Anterior cingulate cortex (tissue), 58 donors: Measurements from ENCODE around the gene CREBBP.
A peak's percentile ranks its signal among the peaks of the same experiment; 100 is the strongest.

Experiments used
- DNase-seq, 58 donors: peaks; one replicate each; lab custom pipeline; 2025; lab: John Stamatoyannopoulos, UW

Gene CREBBP

DNA sequence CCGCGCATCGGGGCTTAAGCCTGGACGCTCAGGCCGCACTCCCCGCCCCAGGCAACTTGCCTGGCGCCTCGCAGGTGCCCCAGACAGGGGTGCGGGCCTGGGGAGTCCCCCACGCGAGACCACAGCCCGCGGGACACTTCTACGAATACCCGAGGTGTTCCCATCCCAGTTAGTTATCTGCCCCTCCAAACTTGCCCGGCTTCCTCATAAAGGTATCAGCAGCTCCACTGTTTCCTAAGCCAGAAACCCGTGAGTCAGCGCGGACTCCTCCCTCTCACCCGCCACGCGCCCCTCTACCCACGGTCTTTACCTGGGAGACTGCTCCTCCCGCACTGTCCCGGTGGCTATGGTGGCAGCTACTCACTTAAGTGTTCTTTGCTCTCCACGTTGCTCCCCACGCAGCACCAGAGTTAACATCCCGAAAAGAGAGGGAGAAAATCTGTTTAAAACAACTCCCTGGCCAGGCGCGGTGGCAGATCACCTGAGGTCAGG is 1.0 kb upstream of the CREBBP start:
- DNase-seq: no peak

DNA sequence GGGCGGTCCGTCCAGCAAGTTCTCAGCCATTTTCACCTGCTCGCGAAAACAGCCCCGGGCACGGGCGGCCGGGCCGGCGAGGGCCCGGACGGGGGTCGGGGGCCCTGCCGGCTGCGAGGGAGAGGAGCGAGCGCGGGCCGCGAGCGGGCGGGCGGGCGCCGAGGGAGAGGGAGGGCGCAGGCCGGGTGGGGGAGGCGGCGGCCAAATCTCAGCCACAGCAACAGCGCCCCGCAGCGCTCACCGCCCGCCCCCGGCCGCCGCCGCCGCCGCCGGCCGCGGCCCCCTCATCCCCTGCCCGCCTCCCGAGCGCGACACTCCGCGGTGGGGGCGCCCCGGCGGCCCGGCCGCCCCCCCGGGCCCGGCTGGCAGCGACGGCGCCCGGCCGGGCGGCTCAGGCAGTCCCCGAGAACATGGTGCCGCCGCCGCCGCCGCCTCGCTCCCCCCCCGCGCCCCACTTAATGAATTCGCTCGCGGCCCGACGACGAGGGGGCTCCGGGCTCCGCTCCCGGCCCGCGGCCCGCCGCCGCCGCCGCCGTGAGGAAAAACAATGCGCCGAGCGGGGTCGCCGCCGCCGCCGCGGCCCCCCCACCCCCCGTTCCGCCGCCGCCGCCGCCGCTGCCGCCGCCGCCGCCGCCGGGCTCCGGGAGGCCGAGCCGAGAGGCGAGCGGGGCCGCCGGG is 487 bp downstream of the CREBBP start:
- peak in 45 of 58 donors; percentile 15 to 72 (median 49) for DNase-seq

DNA sequence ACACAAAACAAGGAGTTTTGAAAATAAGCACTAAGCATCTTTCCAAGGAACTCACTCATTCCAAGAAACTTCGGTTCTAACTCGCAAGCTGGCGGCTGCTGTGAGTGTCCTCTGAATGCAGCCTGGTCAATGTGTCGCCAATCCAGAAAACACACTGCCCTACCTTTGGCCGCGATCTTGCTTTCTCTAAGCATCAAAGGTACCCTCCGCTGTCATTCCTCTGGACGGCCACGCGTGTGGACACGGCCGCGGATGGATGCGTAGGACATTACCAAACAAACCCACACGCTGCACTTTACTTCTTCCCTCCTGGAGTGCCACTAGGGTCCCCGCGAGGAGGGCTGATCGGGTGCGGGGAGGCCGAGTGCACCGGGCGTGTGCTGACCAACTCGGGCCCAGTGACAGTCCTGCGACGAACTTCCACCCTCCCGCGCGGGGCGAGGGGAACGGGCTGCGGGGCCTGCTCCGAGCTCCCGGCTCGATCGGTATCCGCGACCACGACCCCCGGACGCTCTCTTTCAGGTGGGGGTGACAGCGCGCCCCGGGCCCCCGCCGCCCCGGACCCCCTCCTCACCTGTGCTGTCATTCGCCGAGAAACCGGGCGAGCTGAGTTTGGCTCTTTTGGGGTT is 1.1 kb downstream of the CREBBP start:
- DNase-seq: peak in 4 of 58 donors; percentile 24 to 52 (median 38)

DNA sequence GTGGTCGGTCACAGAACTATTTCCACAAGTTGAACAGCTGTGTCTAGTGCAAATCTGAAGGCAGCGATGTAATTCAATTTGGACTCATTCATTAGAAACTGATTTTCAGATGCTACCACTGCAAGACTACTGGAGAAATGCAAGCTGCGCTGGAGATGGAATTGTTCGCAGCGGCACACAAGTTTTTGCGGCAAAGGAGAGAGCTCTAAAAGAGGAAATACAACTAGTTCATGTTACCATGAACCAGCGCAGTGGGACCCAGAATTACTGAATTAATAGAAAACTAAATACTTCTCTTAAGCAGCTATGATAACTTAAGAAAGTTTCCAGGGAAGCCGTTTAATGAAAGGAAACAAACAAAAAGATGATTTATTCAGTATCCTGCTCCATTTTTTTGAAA is 1.9 kb downstream of the CREBBP start:
- no peak for DNase-seq

DNA sequence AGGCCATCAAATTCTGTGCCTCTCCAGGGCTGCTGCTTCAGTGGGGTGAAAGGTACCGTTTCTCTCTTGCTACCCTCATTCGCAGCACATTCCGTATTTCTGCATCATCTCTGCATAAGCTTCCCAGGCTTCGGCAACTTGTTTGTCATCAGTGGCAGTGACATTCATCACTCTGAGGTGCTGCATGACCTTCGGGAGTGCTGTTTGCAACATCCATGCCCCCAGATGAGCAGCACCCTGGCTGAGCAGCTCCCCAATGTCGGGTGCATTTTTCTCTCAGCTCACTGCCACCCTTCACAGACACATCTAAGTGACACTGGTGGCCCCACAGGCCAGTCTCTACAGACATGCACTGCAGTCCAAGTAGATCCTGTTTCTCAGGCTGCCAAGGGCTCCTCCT is 3.8 kb downstream of the CREBBP start:
- DNase-seq: no peak

DNA sequence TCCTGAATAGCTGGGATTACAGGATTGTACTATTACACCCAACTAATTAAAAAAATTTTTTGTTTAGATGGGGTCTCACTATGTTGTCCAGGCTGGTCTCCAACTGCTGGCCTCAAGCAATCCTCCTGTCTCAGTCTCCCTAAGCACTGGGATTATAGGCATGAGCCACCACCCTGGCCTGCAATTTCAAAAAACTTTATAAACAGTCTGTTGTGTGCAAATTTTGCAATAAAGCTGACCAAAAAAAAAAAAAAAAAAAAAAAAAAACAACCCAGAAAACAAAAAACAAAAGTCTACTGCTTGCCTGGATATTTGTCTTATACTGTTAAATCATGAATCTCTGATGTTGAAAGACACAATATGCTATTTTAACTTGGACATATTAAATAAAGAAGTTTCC is 4.4 kb downstream of the CREBBP start:
- no peak for DNase-seq

GRCh38 chr16:3874794-3875692 is 5.5 kb downstream of the CREBBP start:
- DNase-seq: no peak

DNA sequence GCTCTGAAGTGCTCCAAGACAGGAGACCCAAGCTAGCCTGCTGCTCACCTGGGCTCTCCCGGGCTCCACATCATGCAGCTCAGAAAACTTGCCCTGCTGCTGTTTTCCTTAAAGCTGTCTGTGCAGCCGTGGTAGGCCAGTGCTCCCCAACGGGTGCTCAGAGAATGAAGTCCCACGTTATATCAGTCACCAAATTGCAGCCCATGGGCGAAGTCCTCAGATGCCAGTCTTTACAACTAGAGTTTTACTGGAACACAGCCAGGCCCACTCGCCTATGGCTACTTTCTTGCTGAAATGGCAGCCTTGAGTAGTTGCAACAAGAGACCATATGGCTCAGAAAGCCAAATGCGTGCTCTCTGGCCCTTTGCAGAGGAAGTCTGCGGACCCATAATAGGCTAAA is 6.3 kb downstream of the CREBBP start:
- no peak for DNase-seq

DNA sequence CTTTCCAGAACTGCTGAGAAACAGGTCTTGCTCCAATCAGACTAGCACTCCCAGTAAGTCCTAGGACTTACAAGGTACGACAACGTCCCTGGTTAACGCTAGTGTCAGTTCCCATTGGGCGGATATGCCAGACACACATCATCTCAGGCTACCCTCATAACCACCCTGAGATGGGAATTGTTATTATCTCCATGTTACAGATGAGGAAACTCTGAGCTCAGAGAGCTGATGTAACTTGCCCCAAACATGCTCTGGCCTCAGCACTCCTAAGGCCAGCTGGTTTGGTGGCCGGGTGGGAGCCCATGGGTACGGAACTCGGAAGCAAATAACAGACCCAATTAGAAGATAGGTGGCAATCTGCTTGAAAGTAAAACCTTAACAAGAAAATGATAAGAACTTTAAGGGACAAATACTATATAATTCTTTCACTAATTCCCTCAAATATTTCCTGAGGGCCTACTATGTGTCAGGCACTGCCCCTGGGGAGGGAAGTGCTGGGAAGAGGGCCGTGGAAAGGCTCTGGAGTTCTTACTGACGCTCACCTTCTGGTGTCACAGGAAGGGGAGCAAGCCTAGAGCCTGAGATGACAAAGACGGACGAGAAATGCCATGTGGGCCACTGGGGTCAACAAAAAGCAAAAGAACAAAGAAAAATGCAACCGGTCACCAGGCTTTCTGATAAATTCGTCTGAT is 6.9 kb downstream of the CREBBP start:
- DNase-seq: no peak

- DNase-seq: no peak
Measured at GRCh38 chr16:3872216-3872895, 8.2 kb downstream of the CREBBP start.

DNA sequence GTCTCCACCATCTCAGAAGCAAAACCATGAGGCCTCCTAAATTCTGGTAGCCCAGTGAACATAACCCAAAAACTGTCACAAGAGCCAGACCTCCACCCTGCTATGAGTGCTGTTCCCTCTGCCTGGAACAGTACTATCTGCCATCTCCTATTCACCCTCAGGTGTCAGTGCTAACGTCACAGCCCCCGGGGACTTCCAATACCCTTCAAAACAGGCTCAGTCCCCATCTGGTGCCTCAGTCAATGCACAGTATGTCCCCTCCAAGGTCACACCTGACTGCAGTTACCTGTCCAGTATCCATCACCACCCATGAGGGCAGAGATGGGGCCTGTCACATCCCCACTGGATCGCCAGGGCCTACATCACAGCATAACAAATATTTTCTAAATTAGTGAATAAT is 11.5 kb downstream of the CREBBP start:
- no peak for DNase-seq

DNA sequence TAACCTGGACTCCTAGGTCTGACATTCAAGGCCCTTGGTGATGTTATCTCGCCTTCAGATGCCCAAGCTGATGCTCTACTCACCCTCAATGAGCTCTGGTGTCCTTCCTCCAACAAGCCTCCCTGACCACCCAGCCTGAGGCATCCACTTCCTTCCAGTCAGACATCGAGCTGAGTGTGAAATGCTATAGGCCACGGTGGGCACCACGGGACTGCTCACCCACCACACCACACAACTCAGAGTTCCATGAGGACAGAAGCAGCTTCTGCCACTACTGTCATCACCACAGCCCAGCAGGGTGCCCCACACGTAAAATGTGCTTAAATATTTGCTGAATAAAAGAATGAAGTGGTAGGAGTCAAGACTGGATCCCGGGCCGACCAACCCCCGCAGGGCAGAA is 12.0 kb downstream of the CREBBP start:
- no peak for DNase-seq

DNA sequence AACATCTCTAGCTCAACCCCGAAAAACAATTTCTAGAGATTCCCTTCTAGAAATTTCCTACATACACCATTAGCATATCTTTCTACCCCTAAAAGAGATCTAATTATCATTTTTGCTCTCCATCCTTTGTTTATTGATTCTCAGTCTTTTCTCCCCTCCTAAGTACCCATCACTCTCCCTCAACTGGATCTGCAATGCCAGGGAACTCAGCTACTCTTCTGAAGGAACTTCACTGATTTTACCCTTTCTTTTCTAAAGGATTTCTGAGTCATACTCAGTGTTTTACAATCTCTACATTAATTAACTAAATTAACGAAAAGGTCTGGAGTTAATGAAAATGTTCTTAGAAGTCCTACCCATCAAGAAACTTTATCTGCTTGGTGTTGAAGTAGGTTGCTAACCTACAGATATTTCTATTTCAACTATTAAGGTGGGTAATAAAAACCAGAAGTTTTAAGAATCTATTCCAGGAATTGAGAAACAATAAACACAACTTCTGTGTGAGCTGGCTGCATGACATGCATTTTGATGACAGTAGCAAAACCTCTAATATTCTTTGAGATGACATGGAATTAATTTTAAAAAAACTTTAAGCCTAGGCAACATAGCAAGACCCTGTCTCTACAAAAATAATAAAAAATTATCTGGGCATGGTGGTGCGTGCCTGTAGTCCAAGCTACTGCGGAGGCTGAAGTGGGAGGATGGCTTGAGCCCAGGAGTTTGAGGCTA is 13.6 kb downstream of the CREBBP start:
- no peak for DNase-seq

GRCh38 chr16:3865241-3865640 is 15.3 kb downstream of the CREBBP start:
- DNase-seq: no peak

GRCh38 chr16:3864562-3864961 is 16.0 kb downstream of the CREBBP start:
- no peak for DNase-seq

DNA sequence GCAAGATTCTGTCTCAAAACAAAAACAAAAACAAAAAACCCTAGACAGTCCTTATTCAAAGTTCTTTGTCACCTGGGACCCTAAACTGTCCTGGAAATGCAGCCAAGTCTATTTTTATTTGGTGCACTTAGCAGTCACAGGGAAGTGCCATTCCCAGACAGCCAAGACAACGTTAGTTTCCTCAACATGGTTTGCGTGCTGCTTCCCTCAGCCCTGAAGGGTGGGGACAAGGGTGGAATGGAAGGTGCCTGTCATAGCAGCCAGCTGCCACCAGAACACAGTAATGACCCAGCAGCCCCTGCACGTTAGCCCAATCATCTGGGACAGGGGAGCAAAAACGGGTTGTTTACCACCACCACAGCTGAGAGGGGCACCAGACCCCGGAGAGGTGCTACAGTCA is 16.9 kb downstream of the CREBBP start:
- DNase-seq: no peak

DNA sequence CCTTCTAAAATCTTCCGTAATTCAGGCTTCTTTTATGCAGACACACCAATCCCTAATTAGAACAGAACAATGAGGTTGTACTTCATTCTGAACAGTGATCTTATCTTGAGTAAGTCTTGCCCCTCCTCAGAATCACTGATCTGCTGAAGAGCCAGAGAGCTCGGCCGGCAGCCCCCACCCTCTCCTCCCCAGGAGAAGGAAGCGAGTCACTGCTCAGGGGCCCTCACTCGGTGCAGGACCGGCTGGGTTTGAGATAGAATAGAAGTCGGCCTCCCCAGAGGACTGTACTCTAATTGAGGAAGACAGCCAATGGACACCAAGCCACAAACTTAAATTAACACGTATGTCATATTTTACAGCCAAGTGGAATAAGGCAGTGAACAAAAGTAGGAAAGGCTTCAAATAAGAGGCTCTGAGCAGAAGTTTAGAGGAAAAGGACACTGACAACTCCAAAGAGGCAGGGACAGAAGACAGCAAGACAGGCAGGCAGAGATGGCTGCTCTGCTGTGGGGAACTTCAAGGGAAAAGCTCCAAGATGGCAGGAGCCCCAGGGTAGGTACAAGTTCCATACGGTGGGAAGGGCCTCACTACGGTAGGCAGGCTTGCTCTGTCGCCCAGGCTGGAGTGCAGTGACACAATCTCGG is 18.6 kb downstream of the CREBBP start:
- peak in 1 of 58 donors; percentile 10 for DNase-seq

- no peak for DNase-seq
Measured at GRCh38 chr16:3859889-3860288, 20.6 kb downstream of the CREBBP start.

- DNase-seq: no peak
Measured at GRCh38 chr16:3858801-3859200, 21.7 kb downstream of the CREBBP start.
